K562 (cell line): Measurements from ENCODE around the gene NEU3. TPM values are rescaled to one million over a fixed set of nuclear protein-coding genes. Genes with fewer than 3 reads are reported as not detected.

ENCODE experiments used
- ATAC-seq: fragments of 200-7000 bp; cut with Tn5 transposase; 3 replicates; pipeline ENCODE4 v1.9.1; 2020; ENCODE audit warnings: moderate library complexity
- BruUV-seq: library from RNA; stranded (reverse); fragments of 400-500 nt; replicated peaks from 2 replicates; lab custom pipeline; 2021; lab: Mats Ljungman, UMichigan
- CTCF ChIA-PET: fragments of 300-600 bp; formaldehyde crosslinking; extraction: SDS; loops from one replicate; lab custom pipeline; 2021; ENCODE audit warnings: low intra/inter-chr PET ratio; lab: Yijun Ruan, JAX
- POLR2A ChIA-PET: fragments of 300-600, 350-650 bp; sonication (Branson Sonifier 250); formaldehyde crosslinking; extraction: SDS; loops from one replicate; lab custom pipeline; 2021; ENCODE audit warnings: antibody characterized with exemption, inconsistent platforms; lab: Yijun Ruan, JAX
- DNase-seq, 4 experiments: peaks; one replicate each; pipeline versions ENCODE4 v3.0.0 to v3.0.0-alpha.2; 2011 to 2018; ENCODE audit warnings: low spot score in 3 of 4, mixed read lengths in 3 of 4; ENCODE audit errors: extremely low read depth in 1 of 4
- FAIRE-seq: peaks from 2 replicates; lab custom pipeline; 2011; peaks lifted over from hg19 to GRCh38; lab: Jason Lieb, UNC
- H2AFZ ChIP-seq: 2 replicates; pipeline ENCODE4 v1.6.0; 2011; ENCODE audit warnings: low read depth, low read length, control low read depth, inconsistent platforms
- H3K27ac ChIP-seq: fragments of 200-600 bp; 3 replicates; pipeline ENCODE4 v1.8.0; 2011; ENCODE audit warnings: low read depth, mild to moderate bottlenecking, control low read depth, inconsistent platforms, low read length, moderate library complexity, mixed read lengths; ENCODE audit errors: extremely low read depth
- H3K27me3 ChIP-seq, 2 experiments: fragments of 300-600 bp in 1 of 2; 2 replicates in 1 of 2; 3 replicates in 1 of 2; pipeline versions ENCODE4 v1.6.0 to v1.8.0; 2011; ENCODE audit warnings: inconsistent platforms in 2 of 2, low read length in 2 of 2, mild to moderate bottlenecking in 1 of 2, mixed read lengths in 1 of 2, moderate library complexity in 1 of 2; ENCODE audit not compliant: control insufficient read depth in 2 of 2, insufficient read depth in 2 of 2
- H3K36me3 ChIP-seq: fragments of 300-600 bp; 3 replicates; pipeline ENCODE4 v1.8.0; 2011; ENCODE audit warnings: mild to moderate bottlenecking, low read length, inconsistent platforms; ENCODE audit not compliant: control insufficient read depth, insufficient read depth
- H3K4me1 ChIP-seq, 2 experiments: fragments of 200-600 bp in 1 of 2; replicated peaks in 1 of 2; 2 replicates in 1 of 2; 3 replicates in 1 of 2; pipeline versions ENCODE4 v1.5.1 to v1.8.0; 2011; ENCODE audit warnings: inconsistent platforms in 2 of 2, low read length in 2 of 2, mild to moderate bottlenecking in 1 of 2, mixed read lengths in 1 of 2, moderate library complexity in 1 of 2; ENCODE audit not compliant: control insufficient read depth in 2 of 2, insufficient read depth in 2 of 2
- H3K4me2 ChIP-seq: 2 replicates; pipeline ENCODE4 v1.6.1; 2011; ENCODE audit warnings: low read length, control low read depth, inconsistent platforms, mixed read lengths; ENCODE audit not compliant: insufficient read depth
- H3K4me3 ChIP-seq: fragments of 200-600 bp; sonication (generic), shearing (Covaris generic); 2 replicates; pipeline ENCODE4 v1.5.1; 2016; ENCODE audit warnings: control low read depth, inconsistent platforms
- H3K79me2 ChIP-seq: fragments of 200-600 bp; 3 replicates; pipeline ENCODE4 v1.8.0; 2011; ENCODE audit warnings: low read length, inconsistent platforms; ENCODE audit not compliant: control insufficient read depth, insufficient read depth
- H3K9ac ChIP-seq, 2 experiments: 2 replicates each; pipeline versions ENCODE4 v1.6.0 to v1.6.1; 2011; ENCODE audit warnings: low read depth in 2 of 2, low read length in 2 of 2, control low read depth in 1 of 2, inconsistent platforms in 1 of 2, mild to moderate bottlenecking in 1 of 2, mixed read lengths in 1 of 2; ENCODE audit not compliant: insufficient read depth in 1 of 2
- H3K9me1 ChIP-seq: one replicate; pipeline ENCODE4 v1.6.0; 2011; ENCODE audit warnings: inconsistent platforms, mild to moderate bottlenecking, low read length, moderate library complexity; ENCODE audit not compliant: control insufficient read depth, insufficient read depth
- H3K9me3 ChIP-seq: replicated peaks from 2 replicates; pipeline ENCODE4 v1.5.1; 2011; ENCODE audit warnings: low read depth, low read length, inconsistent platforms; ENCODE audit not compliant: control insufficient read depth, insufficient read depth
- H4K20me1 ChIP-seq: replicated peaks from 2 replicates; pipeline ENCODE4 v1.6.1; 2011; ENCODE audit warnings: low read length, inconsistent platforms, mixed read lengths; ENCODE audit not compliant: control insufficient read depth, insufficient read depth
- CHAMP1 ChIP-seq: fragments of 450-650 bp; IDR thresholded peaks from 2 replicates; pipeline ENCODE4 v1.6.1; 2016; ENCODE audit warnings: mild to moderate bottlenecking
- FOXJ2 ChIP-seq: fragments of 200-800 bp; sonication (Bioruptor generic); IDR thresholded peaks from 2 replicates; pipeline ENCODE4 v1.6.1; 2016; ENCODE audit warnings: missing genetic modification characterization, missing compliant biosample characterization
- HLTF ChIP-seq: fragments of 450-650 bp; IDR thresholded peaks from 2 replicates; pipeline ENCODE4 v1.6.1; 2016
- NCOR1 ChIP-seq: fragments of 450-650 bp; IDR thresholded peaks from 2 replicates; pipeline ENCODE4 v1.6.1; 2016; ENCODE audit warnings: mild to moderate bottlenecking, moderate library complexity
- NFE2L1 ChIP-seq: fragments of 450-650 bp; IDR thresholded peaks from 2 replicates; pipeline ENCODE4 v1.6.1; 2016; ENCODE audit warnings: missing genetic modification characterization, low read depth, mild to moderate bottlenecking, missing compliant biosample characterization, moderate library complexity, borderline replicate concordance
- NR2F6 ChIP-seq: fragments of 450-650 bp; formaldehyde crosslinking; IDR thresholded peaks from 2 replicates; pipeline ENCODE4 v1.4.0; 2020; ENCODE audit warnings: mild to moderate bottlenecking
- PREB ChIP-seq: sonication (generic); formaldehyde crosslinking; IDR thresholded peaks from 2 replicates; pipeline ENCODE4 v1.8.1; 2023; ENCODE audit warnings: mild to moderate bottlenecking, missing genetic modification reagents
- PTTG1 ChIP-seq: fragments of 450-650 bp; IDR thresholded peaks from 2 replicates; pipeline ENCODE4 v1.6.1; 2016; ENCODE audit warnings: low read depth, mild to moderate bottlenecking, missing genetic modification characterization, missing compliant biosample characterization
- TEAD2 ChIP-seq: fragments of 450-650 bp; IDR thresholded peaks from 2 replicates; pipeline ENCODE4 v1.6.1; 2016; ENCODE audit warnings: missing genetic modification characterization, control low read depth, missing compliant biosample characterization
- ZBTB1 ChIP-seq: sonication (generic); formaldehyde crosslinking; IDR thresholded peaks from 2 replicates; pipeline ENCODE4 v1.8.1; 2023; ENCODE audit warnings: missing genetic modification reagents, low read depth, mild to moderate bottlenecking, borderline replicate concordance
- ZNF12 ChIP-seq: sonication (generic); formaldehyde crosslinking; IDR thresholded peaks from 2 replicates; pipeline ENCODE4 v1.4.0; 2020; ENCODE audit warnings: mild to moderate bottlenecking, missing genetic modification reagents
- ZNF717 ChIP-seq: fragments of 250-450 bp; sonication (Bioruptor Pico); IDR thresholded peaks from 2 replicates; pipeline ENCODE4 v1.5.0; 2021
- ZNF778 ChIP-seq: fragments of 450-650 bp; formaldehyde crosslinking; IDR thresholded peaks from 2 replicates; pipeline ENCODE4 v1.4.0; 2020; ENCODE audit warnings: mild to moderate bottlenecking, moderate library complexity
- WGBS: fragments of 100-300 bp; shearing (Covaris generic); methylation state at CpG from one replicate; pipeline ENCODE4 v1.1.6; 2016; ENCODE audit warnings: low coverage, mixed read lengths; ENCODE audit not compliant: insufficient coverage; ENCODE audit errors: missing lambda C conversion rate; 5-methylcytosine and 5-hydroxymethylcytosine counted together
- in situ Hi-C: fragments of 300-500 bp; cut with MboI; formaldehyde crosslinking; loops from 4 replicates; pipeline ENCODE4 v1.15.0; 2018; ENCODE audit warnings: inconsistent platforms, mixed read lengths
- intact Hi-C: fragments of 100-400 bp; cut with micrococcal nuclease; formaldehyde crosslinking; loops from 2 replicates; pipeline ENCODE4 v1.14.2; 2022
- polyA plus RNA-seq, 8 experiments: library from polyadenylated mRNA; depleted of rRNA in 4 of 8; stranded (reverse) in 5 of 8; unstranded in 3 of 8; fragments of >200 nt; fragmentation: Nextera tagmentation in 2 of 8; fragmentation: Illumina TruSeq in 1 of 8; extraction: Ambion mirVana in 2 of 8; extraction: Trizol in 1 of 8; gene quantifications; 2 replicates each; pipeline versions ENCODE4 v1.2.1 to v1.2.3, GENCODE V29; 2011 to 2014; ENCODE audit warnings: inconsistent platforms in 1 of 8, missing spikeins in 1 of 8
- total RNA-seq, 7 experiments: library from RNA; depleted of rRNA in 6 of 7; stranded (reverse); fragments of >200 nt in 6 of 7; fragmentation: Illumina TruSeq in 2 of 7; extraction: Trizol in 2 of 7; gene quantifications; 2 replicates each; pipeline versions ENCODE4 v1.2.1 to v1.2.3, GENCODE V29; 2011 to 2021; ENCODE audit warnings: low replicate concordance in 1 of 7

The NEU3 gene
- total and polyA plus RNA-seq, 9 of the 15 experiments (the other 6 are each of a cell fraction or from before 2014, with no cell fraction given) = 6.2 to 41.3 (median 31.1) TPM

- WGBS = 64% methylated on average over 1 of the region's 1 CpG
- peaks cover 4 to 35% of the 10 kb centered on the region in 2 experiments; a peak in 3 of 5 replicates for H3K4me1 ChIP-seq
- no peaks in the 10 kb centered on the region for H3K9me1 ChIP-seq
- peaks cover 71% of the 10 kb centered on the region for H3K36me3 ChIP-seq
- FAIRE-seq = no peak
- in situ Hi-C loops = no loop called here
- H4K20me1 ChIP-seq = peaks cover 34% of the 10 kb centered on the region
- no peaks in the 10 kb centered on the region for H3K27me3 ChIP-seq
- no peak overlapping the region for H3K4me3 ChIP-seq
- no peak for DNase-seq
- no peak overlapping the region for H2AFZ ChIP-seq
- no TSS peak for BruUV-seq
- ATAC-seq = no peak
- ChIA-PET POLR2A (interaction anchor here (0.5 to 1.2 kb wide), 2 partner anchors 10 to 20 kb away, joined by 3 read pairs; no protein-coding TSS in a partner anchor), CTCF (interaction anchor here (0.7 kb wide), 1 partner anchor 297 kb away, joined by 3 read pairs; no protein-coding TSS in a partner anchor)
- TF ChIP-seq FOXJ2 (tag) (no peak), ZNF12 (CRISPR knock-in tag) (peak; percentile 92)
- H3K27ac ChIP-seq = no peak overlapping the region
- H3K4me2 ChIP-seq = no peak overlapping the region
- intact Hi-C loops = no loop called here
- H3K9ac ChIP-seq = no peak overlapping the region
- no peaks in the 10 kb centered on the region for H3K9me3 ChIP-seq
- peaks cover 99% of the 10 kb centered on the region for H3K79me2 ChIP-seq
These were observed 34.5 kb upstream of the NEU3 start for GRCh38 chr11:74954199-74954598.

- no TSS peak for BruUV-seq
- Histone ChIP-seq H3K9me3 (no peaks in the 10 kb centered on the region), H3K4me2 (no peak overlapping the region), H3K27me3 (no peaks in the 10 kb centered on the region), H3K4me3 (no peak overlapping the region), H3K4me1 (peaks cover 7 to 31% of the 10 kb centered on the region in 2 experiments; a peak in 3 of 5 replicates), H3K9ac (no peak overlapping the region), H3K9me1 (no peaks in the 10 kb centered on the region), H3K27ac (peak overlapping the region; percentile 16; the same call in 2 of the 3 replicates), H2AFZ (no peak overlapping the region), H3K79me2 (peaks cover 99% of the 10 kb centered on the region), H4K20me1 (peaks cover 41% of the 10 kb centered on the region), H3K36me3 (peaks cover 74% of the 10 kb centered on the region)
- no peak for DNase-seq
- no peak for FAIRE-seq
- in situ Hi-C loops = no loop called here
- no peak for ATAC-seq
- ChIA-PET POLR2A (interaction anchor here (0.6 to 1.7 kb wide), 3 partner anchors 15 to 33 kb away, joined by 3 to 4 read pairs (median 3); partner anchors contain the start of gene NEU3), CTCF (no interaction called here)
- 61% methylated on average over 4 of the region's 4 CpGs for WGBS
- intact Hi-C loops = no loop called here
- TF ChIP-seq PREB (CRISPR knock-in tag) = no peak
- TF ChIP-seq TEAD2 (tag) = no peak
- no peak for TF ChIP-seq NR2F6 (CRISPR knock-in tag)
- TF ChIP-seq ZBTB1 (CRISPR knock-in tag) = no peak
- no peak for TF ChIP-seq PTTG1 (tag)
- TF ChIP-seq ZNF778 (CRISPR knock-in tag) = no peak
- TF ChIP-seq HLTF = no peak
- TF ChIP-seq NCOR1 = no peak
- no peak for TF ChIP-seq NFE2L1 (tag)
- TF ChIP-seq ZNF717 = no peak
- no peak for TF ChIP-seq CHAMP1
These were observed 32.2 kb upstream of the NEU3 start for GRCh38 chr11:74956397-74957015.
